ENCODE results near the gene PRR11.

The PRR11 gene

DNA sequence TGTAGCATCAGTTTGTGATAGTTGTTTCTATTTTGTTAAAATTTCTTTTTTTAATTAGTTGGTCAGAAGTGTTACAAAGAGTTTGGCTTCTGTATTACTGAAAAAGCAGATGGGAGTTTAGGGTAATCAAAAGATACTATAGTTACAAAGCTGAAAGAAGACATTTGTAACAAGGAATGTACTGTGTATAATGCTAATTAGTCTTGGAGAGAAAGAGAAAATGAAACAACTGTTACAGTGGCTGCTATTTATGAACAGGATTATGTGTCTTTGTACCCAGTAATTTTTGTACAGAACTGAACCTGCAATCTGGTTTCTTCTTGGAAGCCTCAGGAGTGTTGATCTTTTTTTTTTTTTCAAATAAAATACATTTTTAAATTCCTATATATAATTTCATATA is 79.1 kb downstream of the PRR11 start:
- DNase-seq (ENCODE audit: low read depth): no peak
- H3K4me3 ChIP-seq (replicated peaks; ENCODE audit: low read depth, low read length): no peak overlapping the region
- TF ChIP-seq, protein P1, sequence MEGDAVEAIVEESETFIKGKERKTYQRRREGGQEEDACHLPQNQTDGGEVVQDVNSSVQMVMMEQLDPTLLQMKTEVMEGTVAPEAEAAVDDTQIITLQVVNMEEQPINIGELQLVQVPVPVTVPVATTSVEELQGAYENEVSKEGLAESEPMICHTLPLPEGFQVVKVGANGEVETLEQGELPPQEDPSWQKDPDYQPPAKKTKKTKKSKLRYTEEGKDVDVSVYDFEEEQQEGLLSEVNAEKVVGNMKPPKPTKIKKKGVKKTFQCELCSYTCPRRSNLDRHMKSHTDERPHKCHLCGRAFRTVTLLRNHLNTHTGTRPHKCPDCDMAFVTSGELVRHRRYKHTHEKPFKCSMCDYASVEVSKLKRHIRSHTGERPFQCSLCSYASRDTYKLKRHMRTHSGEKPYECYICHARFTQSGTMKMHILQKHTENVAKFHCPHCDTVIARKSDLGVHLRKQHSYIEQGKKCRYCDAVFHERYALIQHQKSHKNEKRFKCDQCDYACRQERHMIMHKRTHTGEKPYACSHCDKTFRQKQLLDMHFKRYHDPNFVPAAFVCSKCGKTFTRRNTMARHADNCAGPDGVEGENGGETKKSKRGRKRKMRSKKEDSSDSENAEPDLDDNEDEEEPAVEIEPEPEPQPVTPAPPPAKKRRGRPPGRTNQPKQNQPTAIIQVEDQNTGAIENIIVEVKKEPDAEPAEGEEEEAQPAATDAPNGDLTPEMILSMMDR (IDR thresholded peaks at IDR 0.05; ENCODE audit: low read length, missing control alignments): no peak

DNA sequence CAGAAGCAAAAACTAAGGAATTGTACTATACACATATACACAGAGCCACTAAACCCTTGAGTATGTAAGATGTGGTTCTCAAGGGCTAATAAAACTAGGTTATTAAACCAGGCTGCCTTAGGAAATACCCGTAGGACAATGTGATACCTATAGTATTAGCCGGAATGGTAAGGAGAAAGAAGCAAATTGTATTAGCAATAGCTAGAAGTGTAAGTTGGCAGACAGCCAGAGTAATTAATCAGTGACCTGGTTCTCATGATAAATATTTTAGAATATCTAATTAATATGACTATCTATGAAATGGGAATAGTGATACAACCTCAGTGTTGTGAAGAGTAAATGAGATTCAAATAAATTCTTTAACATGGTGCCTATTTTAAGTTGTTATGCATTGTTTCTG is 83.4 kb downstream of the PRR11 start:
- no peak overlapping the region for H3K4me3 ChIP-seq (replicated peaks; ENCODE audit: low read depth, low read length)
- TF ChIP-seq, protein P1 (IDR thresholded peaks at IDR 0.05; ENCODE audit: low read length, missing control alignments): no peak
- no peak for DNase-seq (ENCODE audit: low read depth)

DNA sequence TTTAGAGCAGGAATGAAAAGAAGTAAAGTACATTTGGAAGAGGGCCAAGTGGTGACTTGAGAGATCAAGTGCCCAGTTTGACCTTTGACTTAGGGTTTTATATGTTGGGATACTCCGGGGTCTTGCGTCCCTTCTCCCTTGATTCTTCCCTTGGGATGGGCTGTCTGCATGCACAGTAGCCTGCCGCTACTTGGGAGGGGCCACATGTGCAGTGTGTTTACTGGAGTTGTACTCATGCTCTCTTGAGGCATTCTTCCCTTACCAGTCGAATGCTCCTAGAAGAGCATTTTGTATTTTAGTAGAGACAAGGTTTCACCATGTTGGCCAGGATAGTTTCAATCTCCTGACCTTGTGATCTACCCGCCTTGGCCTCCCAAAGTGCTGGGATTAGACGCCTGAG is 88.5 kb downstream of the PRR11 start:
- no peak overlapping the region for H3K4me3 ChIP-seq (replicated peaks; ENCODE audit: low read depth, low read length)
- DNase-seq (ENCODE audit: low read depth): no peak
- TF ChIP-seq, protein P1 (IDR thresholded peaks at IDR 0.05; ENCODE audit: low read length, missing control alignments): no peak
